ENCODE data around the gene KRT32.

DNA sequence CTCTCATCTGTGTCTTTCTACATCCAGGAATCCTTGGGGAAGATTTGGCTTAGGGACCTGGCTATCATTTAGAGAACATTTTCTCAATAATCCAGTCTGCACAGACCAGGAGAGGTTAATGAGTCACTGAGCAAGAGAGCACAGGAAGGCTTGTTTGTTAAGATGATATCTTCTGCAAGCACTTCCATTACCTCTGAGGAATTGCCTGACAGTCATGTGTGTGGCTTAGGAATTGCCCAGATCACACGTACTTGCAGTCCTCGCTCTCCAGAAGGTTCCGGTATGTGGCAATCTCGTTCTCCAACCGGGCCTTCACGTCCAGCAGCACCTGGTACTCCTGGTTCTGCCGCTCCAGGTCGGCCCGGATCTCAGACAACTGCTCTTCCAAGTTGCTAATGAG is 46.1 kb downstream of the KRT32 start:
- TF ChIP-seq, protein P1, sequence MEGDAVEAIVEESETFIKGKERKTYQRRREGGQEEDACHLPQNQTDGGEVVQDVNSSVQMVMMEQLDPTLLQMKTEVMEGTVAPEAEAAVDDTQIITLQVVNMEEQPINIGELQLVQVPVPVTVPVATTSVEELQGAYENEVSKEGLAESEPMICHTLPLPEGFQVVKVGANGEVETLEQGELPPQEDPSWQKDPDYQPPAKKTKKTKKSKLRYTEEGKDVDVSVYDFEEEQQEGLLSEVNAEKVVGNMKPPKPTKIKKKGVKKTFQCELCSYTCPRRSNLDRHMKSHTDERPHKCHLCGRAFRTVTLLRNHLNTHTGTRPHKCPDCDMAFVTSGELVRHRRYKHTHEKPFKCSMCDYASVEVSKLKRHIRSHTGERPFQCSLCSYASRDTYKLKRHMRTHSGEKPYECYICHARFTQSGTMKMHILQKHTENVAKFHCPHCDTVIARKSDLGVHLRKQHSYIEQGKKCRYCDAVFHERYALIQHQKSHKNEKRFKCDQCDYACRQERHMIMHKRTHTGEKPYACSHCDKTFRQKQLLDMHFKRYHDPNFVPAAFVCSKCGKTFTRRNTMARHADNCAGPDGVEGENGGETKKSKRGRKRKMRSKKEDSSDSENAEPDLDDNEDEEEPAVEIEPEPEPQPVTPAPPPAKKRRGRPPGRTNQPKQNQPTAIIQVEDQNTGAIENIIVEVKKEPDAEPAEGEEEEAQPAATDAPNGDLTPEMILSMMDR (conservative IDR thresholded peaks at IDR 0.05; ENCODE audit: low read length) = no peak
- TF ChIP-seq EZH2phosphoT487 (IDR thresholded peaks at IDR 0.05; ENCODE audit: borderline replicate concordance, low read depth, low read length) = no peak
